ENCODE measurements around the gene NNAT.

- TF ChIP-seq EZH2phosphoT487 (IDR thresholded peaks at IDR 0.05; ENCODE audit: insufficient read depth, low read depth) (no peak), EZH2 (IDR thresholded peaks at IDR 0.05; ENCODE audit: insufficient read depth, poor library complexity, severe bottlenecking) (no peak)
Measured at GRCh38 chr20:37538003-37538402, 17.0 kb downstream of the NNAT start.

All from GM23248 (cell line).